Esophagus muscularis mucosa (tissue), 4 donors: ENCODE results near the gene THRB. TPM values are rescaled to one million over a fixed set of nuclear protein-coding genes. Genes with fewer than 3 reads are reported as not detected.

Experiments
- DNase-seq: peaks from one replicate; pipeline ENCODE4 v3.0.0-alpha.2; 2017; ENCODE audit errors: extremely low spot score
- H3K27ac ChIP-seq, 4 donors: fragments of 200-600 bp; sonication (generic); replicated peaks in 1 of 4; 1 replicate in 3 of 4; 2 replicates in 1 of 4; pipeline ENCODE4 v1.5.1; 2016 to 2019; ENCODE audit warnings: mild to moderate bottlenecking in 1 of 4
- H3K27me3 ChIP-seq, 4 donors: fragments of 200-600 bp; sonication (generic); one replicate each; pipeline versions ENCODE4 v1.5.1 to v1.6.0; 2016 to 2019
- H3K36me3 ChIP-seq, 4 donors: fragments of 200-600 bp; sonication (generic); one replicate each; pipeline ENCODE4 v1.5.1; 2016 to 2019
- H3K4me1 ChIP-seq, 4 donors: fragments of 200-600 bp; sonication (generic); one replicate each; pipeline ENCODE4 v1.5.1; 2016 to 2019
- H3K4me3 ChIP-seq, 4 donors: fragments of 200-600 bp; sonication (generic); 1 replicate in 2 of 4; 2 replicates in 2 of 4; pipeline ENCODE4 v1.5.1; 2016 to 2019; ENCODE audit warnings: mild to moderate bottlenecking in 4 of 4, moderate library complexity in 1 of 4
- H3K9me3 ChIP-seq, 4 donors: fragments of 200-600 bp; sonication (generic); 1 replicate in 3 of 4; 2 replicates in 1 of 4; pipeline ENCODE4 v1.5.1; 2016 to 2019
- EP300 ChIP-seq: sonication (generic); formaldehyde crosslinking; IDR thresholded peaks from one replicate; pipeline ENCODE4 v1.6.1; 2017; ENCODE audit warnings: antibody characterized with exemption
- POLR2A ChIP-seq: fragments of 450-650 bp; IDR thresholded peaks from one replicate; pipeline ENCODE4 v1.6.1; 2017; ENCODE audit warnings: antibody characterized with exemption, moderate library complexity, mild to moderate bottlenecking, low read depth
- POLR2AphosphoS5 ChIP-seq, 2 donors: sonication (generic); formaldehyde crosslinking; IDR thresholded peaks; one replicate each; pipeline ENCODE4 v1.6.1; 2017; ENCODE audit warnings: antibody characterized with exemption in 2 of 2
- WGBS: methylation state at CpG from one replicate; pipeline ENCODE4 v1.1.5; 2018; 5-methylcytosine and 5-hydroxymethylcytosine counted together
- intact Hi-C: fragments of 100-400 bp; cut with DNase I; formaldehyde crosslinking; loops from one replicate; pipeline ENCODE4 v1.15.1; 2023
- total RNA-seq, 4 donors: library from RNA; depleted of rRNA; stranded (reverse); fragments of >200 nt; gene quantifications; one replicate each; pipeline versions ENCODE4 v1.1.0 to v1.2.1, GENCODE V29; 2016
- TF ChIP-seq, protein P1 (sequence below), 3 experiments: fragments of 200-600 bp in 2 of 3; fragments of 450-650 bp in 1 of 3; sonication (generic) in 2 of 3; IDR thresholded peaks; one replicate each; pipeline ENCODE4 v1.5.1; 2017 to 2019; ENCODE audit warnings: antibody characterized with exemption in 3 of 3, mild to moderate bottlenecking in 2 of 3, moderate library complexity in 1 of 3

The THRB gene
- total RNA-seq, 4 donors from 2014 or later, result 31.5 to 68.6 (median 39.3) TPM

DNA sequence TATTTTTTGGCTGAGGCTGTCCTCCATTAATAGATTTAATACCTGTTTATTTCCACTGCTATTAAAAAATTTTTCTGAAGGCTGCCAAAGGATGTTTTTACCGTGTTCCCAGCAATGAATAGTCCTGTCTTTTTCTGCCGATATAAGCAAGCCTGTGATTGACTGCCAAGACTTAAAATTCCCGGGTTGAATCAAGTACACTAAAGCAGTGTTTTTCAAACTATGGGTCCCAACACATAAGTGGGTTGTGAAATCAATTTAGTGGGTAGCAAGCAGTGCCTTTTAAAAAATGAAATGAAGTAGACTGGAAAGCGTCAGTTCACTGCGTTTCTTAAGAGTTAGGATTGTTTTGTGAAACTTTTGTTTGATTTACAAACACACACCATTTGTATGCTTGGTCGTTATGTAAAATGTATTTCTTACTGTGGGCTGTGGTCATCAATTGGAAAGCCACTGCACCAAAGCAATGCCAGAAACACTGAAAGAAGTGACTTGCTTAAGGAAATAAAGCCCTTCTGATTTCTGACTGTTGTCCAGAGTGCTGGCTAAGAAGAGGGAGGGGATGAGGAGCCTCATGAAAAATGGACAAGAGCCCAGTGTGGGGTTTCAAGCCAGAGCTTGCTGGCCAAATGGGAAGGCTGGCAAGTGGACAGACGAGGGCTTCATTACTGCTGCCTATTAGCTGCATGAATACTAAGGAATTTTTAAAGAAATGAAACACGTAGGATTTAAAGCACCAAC is 206.0 kb downstream of the THRB start:
- TF ChIP-seq POLR2AphosphoS5 (IDR thresholded peaks at IDR 0.05), result no peak
- TF ChIP-seq EP300, result no peak
- TF ChIP-seq, protein P1, sequence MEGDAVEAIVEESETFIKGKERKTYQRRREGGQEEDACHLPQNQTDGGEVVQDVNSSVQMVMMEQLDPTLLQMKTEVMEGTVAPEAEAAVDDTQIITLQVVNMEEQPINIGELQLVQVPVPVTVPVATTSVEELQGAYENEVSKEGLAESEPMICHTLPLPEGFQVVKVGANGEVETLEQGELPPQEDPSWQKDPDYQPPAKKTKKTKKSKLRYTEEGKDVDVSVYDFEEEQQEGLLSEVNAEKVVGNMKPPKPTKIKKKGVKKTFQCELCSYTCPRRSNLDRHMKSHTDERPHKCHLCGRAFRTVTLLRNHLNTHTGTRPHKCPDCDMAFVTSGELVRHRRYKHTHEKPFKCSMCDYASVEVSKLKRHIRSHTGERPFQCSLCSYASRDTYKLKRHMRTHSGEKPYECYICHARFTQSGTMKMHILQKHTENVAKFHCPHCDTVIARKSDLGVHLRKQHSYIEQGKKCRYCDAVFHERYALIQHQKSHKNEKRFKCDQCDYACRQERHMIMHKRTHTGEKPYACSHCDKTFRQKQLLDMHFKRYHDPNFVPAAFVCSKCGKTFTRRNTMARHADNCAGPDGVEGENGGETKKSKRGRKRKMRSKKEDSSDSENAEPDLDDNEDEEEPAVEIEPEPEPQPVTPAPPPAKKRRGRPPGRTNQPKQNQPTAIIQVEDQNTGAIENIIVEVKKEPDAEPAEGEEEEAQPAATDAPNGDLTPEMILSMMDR (IDR thresholded peaks at IDR 0.05), result no peak
- TF ChIP-seq POLR2A, result no peak
- H3K9me3 ChIP-seq, result no peaks in the 10 kb centered on the region
- peak overlapping the region in 1 of 4 donors; percentile 11 for H3K4me3 ChIP-seq
- intact Hi-C loops, result no loop called here
- no peaks in the 10 kb centered on the region for H3K27me3 ChIP-seq
- H3K4me1 ChIP-seq, result peaks cover 21 to 47% (median 41%) of the 10 kb centered on the region in 4 donors
- peak overlapping the region; percentile 60 to 75 (median 68) for H3K27ac ChIP-seq
- no peaks in the 10 kb centered on the region for H3K36me3 ChIP-seq
- DNase-seq, result no peak
- WGBS, result 41% methylated on average over 8 of the region's 8 CpGs

DNA sequence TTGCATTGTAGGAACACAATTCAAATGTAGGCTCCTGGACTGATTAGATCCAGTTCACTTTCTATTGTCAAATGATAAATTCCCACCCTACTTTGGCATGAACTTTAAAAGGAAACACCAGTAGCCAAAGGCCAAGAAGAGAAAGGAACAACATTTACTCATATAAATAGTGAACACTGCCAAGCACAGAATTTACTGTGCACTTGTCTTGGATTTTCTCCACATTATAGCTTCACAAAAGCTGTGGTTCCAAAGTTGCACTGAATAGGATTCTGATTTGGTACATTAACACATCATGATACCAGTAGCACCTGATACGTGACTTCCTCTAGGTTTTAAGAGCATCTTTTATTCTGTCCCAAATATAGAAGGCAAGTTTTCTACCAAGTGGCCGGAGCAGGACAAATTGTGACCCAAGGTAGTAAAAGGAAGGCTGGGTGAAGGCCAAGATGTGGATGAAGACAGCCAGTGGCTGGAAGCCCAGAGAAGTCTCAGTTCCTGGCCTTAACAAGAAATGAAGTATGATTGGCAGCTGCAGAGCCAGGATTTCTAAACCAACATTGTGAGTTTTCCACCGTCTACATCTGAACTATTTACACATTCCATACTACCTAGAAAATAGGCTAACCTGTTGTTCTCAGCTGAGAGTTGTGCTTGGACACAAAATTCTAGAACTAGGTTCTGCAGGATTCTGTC is 206.7 kb downstream of the THRB start:
- no peak for TF ChIP-seq POLR2A
- TF ChIP-seq POLR2AphosphoS5 (IDR thresholded peaks at IDR 0.05), result no peak
- TF ChIP-seq EP300, result no peak
- TF ChIP-seq, protein P1 (IDR thresholded peaks at IDR 0.05), result no peak
- intact Hi-C loops, result no loop called here
- DNase-seq, result no peak
- H3K4me1 ChIP-seq, result peaks cover 21 to 47% (median 41%) of the 10 kb centered on the region in 4 donors
- H3K27me3 ChIP-seq, result no peaks in the 10 kb centered on the region
- H3K36me3 ChIP-seq, result no peaks in the 10 kb centered on the region
- no peaks in the 10 kb centered on the region for H3K9me3 ChIP-seq
- H3K27ac ChIP-seq, result peak overlapping the region; percentile 60 to 75 (median 68)
- no peak overlapping the region for H3K4me3 ChIP-seq
- 34% methylated on average over 3 of the region's 3 CpGs for WGBS

DNA sequence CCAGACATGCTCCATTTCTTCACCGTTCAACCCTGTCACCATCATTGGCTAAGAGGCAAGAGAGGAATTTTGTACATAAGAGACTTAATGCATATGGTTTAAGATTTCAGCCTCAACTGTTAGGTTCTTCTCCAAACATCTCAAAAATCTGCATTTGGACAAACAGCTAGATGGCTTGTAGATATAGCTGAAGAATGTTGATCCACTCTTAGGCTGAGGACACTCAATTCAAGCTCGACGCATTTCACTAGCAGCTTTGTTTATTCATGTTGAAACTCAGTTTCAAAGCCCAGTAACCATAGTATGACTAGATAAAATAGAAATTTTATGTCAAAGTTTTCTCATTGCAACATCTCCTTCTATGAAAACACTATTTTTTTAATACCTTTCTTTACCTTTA is 208.2 kb downstream of the THRB start:
- H3K4me3 ChIP-seq, result no peak overlapping the region
- intact Hi-C loops, result no loop called here
- 98% methylated on average over 3 of the region's 3 CpGs for WGBS
- peaks cover 21 to 47% (median 41%) of the 10 kb centered on the region in 4 donors for H3K4me1 ChIP-seq
- H3K27ac ChIP-seq, result no peak overlapping the region
- H3K27me3 ChIP-seq, result no peaks in the 10 kb centered on the region
- TF ChIP-seq, protein P1 (IDR thresholded peaks at IDR 0.05), result no peak
- TF ChIP-seq POLR2AphosphoS5 (IDR thresholded peaks at IDR 0.05) (no peak), POLR2A (no peak), EP300 (no peak)
- no peak for DNase-seq
- H3K9me3 ChIP-seq, result no peaks in the 10 kb centered on the region
- H3K36me3 ChIP-seq, result no peaks in the 10 kb centered on the region

DNA sequence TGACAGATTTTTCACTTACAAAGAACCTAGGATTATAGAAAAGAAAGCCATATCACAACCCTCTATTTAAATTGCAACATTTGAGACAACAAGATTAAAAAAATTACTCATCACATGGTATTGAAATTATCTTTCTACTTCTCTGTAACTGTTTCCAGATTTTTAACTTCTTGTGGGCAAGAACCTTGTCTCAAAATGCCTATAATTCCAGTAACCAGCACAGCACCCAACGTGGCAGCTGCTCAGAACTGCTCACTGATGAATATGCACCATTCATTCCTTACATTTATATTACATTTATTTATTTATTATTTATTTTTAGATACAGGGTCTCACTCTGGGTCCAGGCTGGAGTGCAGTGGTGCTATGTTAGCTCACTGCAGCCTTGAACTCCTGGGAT is 216.1 kb downstream of the THRB start:
- Histone ChIP-seq H3K27me3 (no peaks in the 10 kb centered on the region), H3K9me3 (no peaks in the 10 kb centered on the region), H3K4me3 (no peak overlapping the region), H3K4me1 (no peaks in the 10 kb centered on the region), H3K36me3 (no peaks in the 10 kb centered on the region), H3K27ac (no peak overlapping the region)
- intact Hi-C loops, result no loop called here
- TF ChIP-seq, protein P1 (IDR thresholded peaks at IDR 0.05), result no peak
- TF ChIP-seq POLR2AphosphoS5 (IDR thresholded peaks at IDR 0.05), result no peak
- TF ChIP-seq EP300, result no peak
- TF ChIP-seq POLR2A, result no peak
- no peak for DNase-seq
- WGBS, result 59% methylated on average over 1 of the region's 1 CpG
